DND-41 (cell line): ENCODE results near the gene ZFP36.

Experiments
- ATAC-seq: fragments of 200-7000 bp; cut with Tn5 transposase; 3 replicates; pipeline ENCODE4 v1.9.1; 2021; ENCODE audit warnings: low read depth; ENCODE audit not compliant: insufficient read depth
- DNase-seq: peaks from one replicate; pipeline ENCODE4 v3.0.0-alpha.2; 2020
- H2AFZ ChIP-seq: 2 replicates; pipeline ENCODE4 v1.6.0; 2012; ENCODE audit warnings: low read depth, low read length
- H3K27ac ChIP-seq: 2 replicates; pipeline ENCODE4 v1.5.1; 2012; ENCODE audit warnings: low read length, inconsistent platforms
- H3K27me3 ChIP-seq: fragments of 200-600 bp; sonication (generic); 2 replicates; pipeline ENCODE4 v1.6.0; 2012; ENCODE audit warnings: low read length, mild to moderate bottlenecking, inconsistent platforms; ENCODE audit not compliant: insufficient read depth, poor library complexity
- H3K36me3 ChIP-seq: 2 replicates; pipeline ENCODE4 v1.5.1; 2012; ENCODE audit warnings: low read length, inconsistent platforms; ENCODE audit not compliant: insufficient read depth
- H3K4me1 ChIP-seq: 2 replicates; pipeline ENCODE4 v1.5.1; 2012; ENCODE audit warnings: mild to moderate bottlenecking, low read length; ENCODE audit not compliant: insufficient read depth
- H3K4me2 ChIP-seq: 2 replicates; pipeline ENCODE4 v1.6.0; 2012; ENCODE audit warnings: mild to moderate bottlenecking, moderate library complexity, low read length, inconsistent platforms; ENCODE audit not compliant: insufficient read depth
- H3K4me3 ChIP-seq, 2 experiments: fragments of 200-600 bp in 1 of 2; shearing (Covaris generic) in 1 of 2; 2 replicates each; pipeline ENCODE4 v1.5.1; 2012 to 2016; ENCODE audit warnings: inconsistent platforms in 2 of 2, low read length in 2 of 2, mild to moderate bottlenecking in 2 of 2, low read depth in 1 of 2, moderate library complexity in 1 of 2
- H3K79me2 ChIP-seq: 2 replicates; pipeline ENCODE4 v1.6.0; 2012; ENCODE audit warnings: low read length, inconsistent platforms; ENCODE audit not compliant: insufficient read depth
- H3K9ac ChIP-seq: 2 replicates; pipeline ENCODE4 v1.6.0; 2012; ENCODE audit warnings: low read depth, mild to moderate bottlenecking, inconsistent platforms, low read length, moderate library complexity
- H3K9me3 ChIP-seq: 2 replicates; pipeline ENCODE4 v1.5.1; 2012; ENCODE audit warnings: low read length, moderate library complexity, mild to moderate bottlenecking, inconsistent platforms; ENCODE audit not compliant: insufficient read depth, severe bottlenecking
- H4K20me1 ChIP-seq: 2 replicates; pipeline ENCODE4 v1.6.0; 2012; ENCODE audit warnings: low read length; ENCODE audit not compliant: insufficient read depth
- EZH2 ChIP-seq: IDR thresholded peaks from 3 replicates; pipeline ENCODE4 v1.6.1; 2012; ENCODE audit warnings: borderline replicate concordance, low read depth, mild to moderate bottlenecking, moderate library complexity, low read length, inconsistent platforms; ENCODE audit not compliant: severe bottlenecking
- TF ChIP-seq, protein P1 (sequence below): IDR thresholded peaks from 2 replicates; pipeline ENCODE4 v1.5.1; 2012; ENCODE audit warnings: borderline replicate concordance, low read length, moderate library complexity, mild to moderate bottlenecking; ENCODE audit not compliant: poor library complexity, severe bottlenecking; ENCODE audit errors: extremely low read depth

The ZFP36 gene

DNA sequence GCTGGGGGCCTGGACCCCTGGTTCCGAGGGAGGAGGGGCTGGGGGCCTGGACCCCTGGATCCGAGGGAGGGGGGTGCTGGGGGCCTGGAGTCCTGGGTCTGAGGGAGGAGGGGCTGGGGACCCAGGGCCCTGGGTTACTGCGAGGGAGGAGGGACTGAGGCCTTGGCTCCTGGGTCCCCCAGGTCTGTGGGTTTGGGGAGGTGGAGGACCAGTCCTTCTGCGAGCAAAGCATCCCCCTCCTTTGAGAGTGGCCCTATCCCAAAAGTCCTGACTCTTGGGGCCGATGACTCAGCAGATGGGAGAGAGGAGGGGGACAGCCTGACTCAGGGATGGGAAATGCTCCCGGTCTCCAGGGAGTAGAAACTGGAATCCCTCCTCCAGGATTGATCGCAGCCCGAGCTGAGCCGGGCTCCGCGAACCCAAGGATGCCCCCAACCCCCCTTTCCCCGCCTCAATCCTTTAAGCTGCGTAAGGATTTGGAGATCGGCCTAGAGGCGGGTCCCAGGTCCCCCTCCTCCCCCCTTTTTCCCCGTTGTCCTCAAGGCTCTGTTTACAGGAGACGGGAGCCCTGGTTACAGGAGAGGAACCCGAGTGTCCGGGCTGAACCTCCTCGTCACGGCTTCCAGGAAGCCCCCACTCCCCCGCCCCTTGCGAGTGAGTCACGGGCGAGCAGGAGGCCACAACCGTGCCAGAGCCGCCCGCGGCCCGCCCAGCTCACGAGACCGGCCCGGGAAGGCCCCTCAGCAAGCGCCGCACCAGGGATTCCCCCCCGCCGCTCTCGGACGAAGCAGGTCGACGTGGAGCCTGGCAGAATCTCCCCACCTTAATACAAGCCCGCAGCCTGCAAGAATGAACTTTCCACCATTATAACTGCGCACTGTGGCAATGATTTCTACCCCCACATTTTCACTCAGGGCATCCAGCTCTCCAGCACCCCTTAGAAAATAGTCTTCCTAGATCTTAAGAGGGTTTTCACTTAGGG, 3.0 kb upstream of the ZFP36 start:
- ATAC-seq (no peak), DNase-seq (no peak)
- H3K4me1 ChIP-seq: peaks cover 50% of the 10 kb centered on the region

DNA sequence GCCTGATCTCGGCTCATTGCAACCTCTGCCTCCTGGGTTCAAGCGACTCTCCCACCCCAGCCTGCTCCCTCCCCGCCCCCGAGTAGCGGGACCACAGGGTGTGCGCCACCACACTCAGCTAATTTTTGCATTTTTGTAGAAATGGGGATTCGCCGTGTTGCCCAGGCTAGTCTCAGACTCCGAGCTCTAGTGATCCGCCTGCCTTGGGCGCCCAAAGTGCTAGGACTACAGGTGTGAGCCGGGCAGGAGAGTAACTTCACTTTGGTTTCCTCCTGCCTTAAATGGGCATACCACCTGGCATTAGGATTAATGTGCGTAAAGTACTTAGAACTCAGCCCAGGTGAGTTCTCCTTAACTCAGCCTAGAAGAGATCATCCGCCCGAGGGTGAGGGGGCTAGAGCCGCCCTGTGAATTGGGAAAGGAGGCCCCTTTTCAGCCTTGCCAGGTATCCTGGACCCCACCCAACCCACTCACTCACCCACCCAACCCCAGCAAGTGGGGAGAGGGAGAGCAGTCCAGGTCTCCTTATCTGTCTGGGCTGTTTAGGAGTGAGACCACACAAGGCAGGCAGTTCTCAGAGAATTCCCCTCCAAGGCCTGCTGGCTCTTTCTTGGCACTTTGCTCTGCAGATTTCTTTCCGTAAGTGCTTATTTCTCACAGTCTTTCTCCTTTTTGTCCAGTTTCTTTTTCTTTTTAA, 1.2 kb upstream of the ZFP36 start:
- Histone ChIP-seq H3K36me3 (peaks cover 12% of the 10 kb centered on the region), H4K20me1 (peaks cover 14% of the 10 kb centered on the region; the same call in 1 of the 2 replicates), H3K9me3 (no peaks in the 10 kb centered on the region), H3K4me2 (peak overlapping the region; percentile 74; the same call in 1 of the 2 replicates), H2AFZ (no peak overlapping the region), H3K27me3 (no peaks in the 10 kb centered on the region), H3K4me3 (no peak overlapping the region), H3K4me1 (peaks cover 66% of the 10 kb centered on the region), H3K79me2 (peaks cover 20% of the 10 kb centered on the region), H3K27ac (no peak overlapping the region), H3K9ac (0 out of 2 replicates have a peak overlapping the region, but pooled peaks have one; percentile 92)
- TF ChIP-seq EZH2: no peak
- TF ChIP-seq, protein P1, sequence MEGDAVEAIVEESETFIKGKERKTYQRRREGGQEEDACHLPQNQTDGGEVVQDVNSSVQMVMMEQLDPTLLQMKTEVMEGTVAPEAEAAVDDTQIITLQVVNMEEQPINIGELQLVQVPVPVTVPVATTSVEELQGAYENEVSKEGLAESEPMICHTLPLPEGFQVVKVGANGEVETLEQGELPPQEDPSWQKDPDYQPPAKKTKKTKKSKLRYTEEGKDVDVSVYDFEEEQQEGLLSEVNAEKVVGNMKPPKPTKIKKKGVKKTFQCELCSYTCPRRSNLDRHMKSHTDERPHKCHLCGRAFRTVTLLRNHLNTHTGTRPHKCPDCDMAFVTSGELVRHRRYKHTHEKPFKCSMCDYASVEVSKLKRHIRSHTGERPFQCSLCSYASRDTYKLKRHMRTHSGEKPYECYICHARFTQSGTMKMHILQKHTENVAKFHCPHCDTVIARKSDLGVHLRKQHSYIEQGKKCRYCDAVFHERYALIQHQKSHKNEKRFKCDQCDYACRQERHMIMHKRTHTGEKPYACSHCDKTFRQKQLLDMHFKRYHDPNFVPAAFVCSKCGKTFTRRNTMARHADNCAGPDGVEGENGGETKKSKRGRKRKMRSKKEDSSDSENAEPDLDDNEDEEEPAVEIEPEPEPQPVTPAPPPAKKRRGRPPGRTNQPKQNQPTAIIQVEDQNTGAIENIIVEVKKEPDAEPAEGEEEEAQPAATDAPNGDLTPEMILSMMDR: no peak
- DNase-seq (no peak), ATAC-seq (no peak)

More for the DNA sequence above, 3.0 kb upstream of the ZFP36 start:
- no peak overlapping the region for H3K4me2 ChIP-seq
- peaks cover 18% of the 10 kb centered on the region for H3K79me2 ChIP-seq
- no peaks in the 10 kb centered on the region for H3K9me3 ChIP-seq
- H3K27ac ChIP-seq: no peak overlapping the region
- H3K27me3 ChIP-seq: no peaks in the 10 kb centered on the region
- H2AFZ ChIP-seq: no peak overlapping the region
- H3K9ac ChIP-seq: no peak overlapping the region; the same call in 1 of the 2 replicates
- peaks cover 11% of the 10 kb centered on the region; the same call in 1 of the 2 replicates for H4K20me1 ChIP-seq
- peaks cover 14% of the 10 kb centered on the region for H3K36me3 ChIP-seq
- TF ChIP-seq EZH2: no peak
- TF ChIP-seq, protein P1: no peak
- H3K4me3 ChIP-seq: no peak overlapping the region

DNA sequence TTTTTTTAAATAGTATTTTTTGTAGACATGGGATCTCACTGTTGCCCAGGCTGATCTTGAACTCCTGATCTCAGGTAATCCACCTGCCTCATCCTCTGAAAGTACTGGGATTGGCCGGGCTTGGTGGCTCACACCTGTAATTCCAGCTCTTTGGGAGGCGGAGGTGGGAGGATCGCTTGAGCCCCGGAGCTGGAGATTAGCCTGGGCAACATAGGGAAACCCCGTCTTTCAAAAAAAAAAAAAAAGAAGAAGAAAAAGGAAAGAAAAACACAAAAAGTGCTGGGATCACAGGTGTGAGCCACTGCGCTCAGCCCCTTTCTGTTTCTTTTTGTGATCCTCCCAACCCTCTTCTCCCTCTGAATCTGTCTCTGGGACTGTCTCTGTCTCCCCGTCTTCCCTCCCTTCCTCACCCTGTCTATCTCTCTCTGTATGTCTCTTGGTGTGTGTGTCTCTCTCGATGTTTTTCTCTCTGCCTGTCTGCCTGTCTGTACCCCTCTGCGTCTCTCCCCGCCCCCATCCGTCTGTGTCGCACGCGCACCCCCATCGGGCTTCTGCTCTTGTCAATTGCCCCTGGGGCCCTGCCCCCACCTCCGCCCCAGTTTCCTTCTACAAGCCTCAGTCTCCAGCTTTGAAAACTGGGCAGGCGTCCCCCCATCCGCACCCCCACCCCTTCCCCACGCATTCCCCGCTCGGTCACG, 540 bp upstream of the ZFP36 start:
- Histone ChIP-seq H3K9ac (peak overlapping the region; percentile 92), H3K4me1 (peaks cover 71% of the 10 kb centered on the region), H3K27me3 (no peaks in the 10 kb centered on the region), H3K4me2 (peak overlapping the region; percentile 74), H3K9me3 (no peaks in the 10 kb centered on the region), H3K36me3 (peaks cover 12% of the 10 kb centered on the region), H3K79me2 (peaks cover 20% of the 10 kb centered on the region), H3K27ac (peak overlapping the region; percentile 66), H4K20me1 (peaks cover 14% of the 10 kb centered on the region; the same call in 1 of the 2 replicates), H2AFZ (peak overlapping the region; percentile 76), H3K4me3 (peak overlapping the region; percentile 32 to 68; a peak in 3 of 4 replicates)
- peak; percentile 83 for DNase-seq
- TF ChIP-seq, protein P1: no peak
- TF ChIP-seq EZH2: no peak
- ATAC-seq: peak; percentile 29
